ENCODE measurements around the gene NBAS.

Gene NBAS

GRCh38 chr2:15486770-15487169 lies 74.4 kb downstream of the NBAS start:
- ChIA-PET CTCF (no interaction called here), POLR2A (no interaction called here)
- H3K36me3 ChIP-seq (ENCODE audit: control insufficient read depth in 2 of 2, insufficient read depth in 1 of 2, low read length in 2 of 2), result peaks cover 0 to 6% of the 10 kb centered on the region in 2 experiments; a peak in 1 of 3 replicates
- no peaks in the 10 kb centered on the region for H3K4me1 ChIP-seq (ENCODE audit: control insufficient read depth, insufficient read depth, low read length)
- TF ChIP-seq KLF8 (tag by site-specific recombination; IDR thresholded peaks at IDR 0.05) (no peak), ZNF521 (tag by site-specific recombination; IDR thresholded peaks at IDR 0.05) (no peak), TCF7L2 (IDR thresholded peaks at IDR 0.05; ENCODE audit: borderline replicate concordance, low read depth, low read length) (no peak), REPIN1 (tag by site-specific recombination; IDR thresholded peaks at IDR 0.05; ENCODE audit: low read depth) (no peak), ZFP3 (tag by site-specific recombination; IDR thresholded peaks at IDR 0.05; ENCODE audit: low read depth) (no peak), ZNF214 (tag by site-specific recombination; IDR thresholded peaks at IDR 0.05; ENCODE audit: borderline replicate concordance) (no peak), ZNF76 (tag by site-specific recombination; IDR thresholded peaks at IDR 0.05; ENCODE audit: borderline replicate concordance, low read depth) (no peak), ZNF629 (tag by site-specific recombination; IDR thresholded peaks at IDR 0.05) (no peak), ZNF274 (IDR thresholded peaks at IDR 0.05; ENCODE audit: low read length) (no peak), ZNF274 (tag by site-specific recombination; IDR thresholded peaks at IDR 0.05; ENCODE audit: borderline replicate concordance) (no peak), ZNF626 (tag by site-specific recombination; IDR thresholded peaks at IDR 0.05) (no peak), HOXD13 (CRISPR knock-in tag; IDR thresholded peaks at IDR 0.05; ENCODE audit: borderline replicate concordance) (no peak), ZNF624 (tag by site-specific recombination; IDR thresholded peaks at IDR 0.05) (no peak), ZNF558 (tag by site-specific recombination; IDR thresholded peaks at IDR 0.05) (no peak), ATF2 (tag by site-specific recombination; IDR thresholded peaks at IDR 0.05; ENCODE audit: low read depth) (no peak), KLF9 (tag by site-specific recombination; IDR thresholded peaks at IDR 0.05; ENCODE audit: low read depth) (no peak), ZNF221 (tag by site-specific recombination; IDR thresholded peaks at IDR 0.05; ENCODE audit: borderline replicate concordance) (no peak), MEIS1 (CRISPR knock-in tag; IDR thresholded peaks at IDR 0.05; ENCODE audit: borderline replicate concordance) (no peak), ZFP69B (tag by site-specific recombination; IDR thresholded peaks at IDR 0.05) (no peak)
- H3K27ac ChIP-seq (ENCODE audit: extremely low read depth, low read depth, low read length), result no peak overlapping the region
- H3K9me3 ChIP-seq (ENCODE audit: control insufficient read depth, insufficient read depth, low read depth, low read length), result no peaks in the 10 kb centered on the region
- H3K4me3 ChIP-seq (ENCODE audit: low read depth, low read length), result no peak overlapping the region

- no peaks in the 10 kb centered on the region for H3K4me1 ChIP-seq (ENCODE audit: control insufficient read depth, insufficient read depth, low read length)
- ChIA-PET CTCF (no interaction called here), POLR2A (no interaction called here)
- H3K4me3 ChIP-seq (ENCODE audit: low read depth, low read length), result no peak overlapping the region
- H3K27ac ChIP-seq (ENCODE audit: extremely low read depth, low read depth, low read length), result no peak overlapping the region
- H3K9me3 ChIP-seq (ENCODE audit: control insufficient read depth, insufficient read depth, low read depth, low read length), result no peaks in the 10 kb centered on the region
- H3K36me3 ChIP-seq (ENCODE audit: control insufficient read depth in 2 of 2, insufficient read depth in 1 of 2, low read length in 2 of 2), result peaks cover 0 to 13% of the 10 kb centered on the region in 2 experiments; a peak in 1 of 3 replicates
- TF ChIP-seq ZNF169 (tag by site-specific recombination; IDR thresholded peaks at IDR 0.05), result no peak
- TF ChIP-seq SETDB1 (IDR thresholded peaks at IDR 0.05; ENCODE audit: insufficient read length, low read length), result no peak
- TF ChIP-seq ZNF513 (tag by site-specific recombination; IDR thresholded peaks at IDR 0.05), result no peak
- no peak for TF ChIP-seq ZNF621 (tag by site-specific recombination; IDR thresholded peaks at IDR 0.05)
- TF ChIP-seq ZBTB1 (tag by site-specific recombination; IDR thresholded peaks at IDR 0.05), result no peak
- no peak for TF ChIP-seq ZNF692 (tag by site-specific recombination; IDR thresholded peaks at IDR 0.05)
- TF ChIP-seq ZNF239 (tag by site-specific recombination; IDR thresholded peaks at IDR 0.05), result no peak
- TF ChIP-seq SP7 (tag by site-specific recombination; IDR thresholded peaks at IDR 0.05), result no peak
- no peak for TF ChIP-seq ZNF571 (tag by site-specific recombination; IDR thresholded peaks at IDR 0.05)
- TF ChIP-seq ZNF426 (tag by site-specific recombination; IDR thresholded peaks at IDR 0.05), result no peak
- no peak for TF ChIP-seq ZNF366 (tag by site-specific recombination; conservative IDR thresholded peaks at IDR 0.05)
- TF ChIP-seq ZNF140 (tag by site-specific recombination; IDR thresholded peaks at IDR 0.05), result no peak
- TF ChIP-seq ZNF580 (tag by site-specific recombination; IDR thresholded peaks at IDR 0.05), result no peak
- no peak for TF ChIP-seq ZNF488 (tag by site-specific recombination; IDR thresholded peaks at IDR 0.05)
- TF ChIP-seq IKZF3 (tag by site-specific recombination; IDR thresholded peaks at IDR 0.05), result no peak
Observed at GRCh38 chr2:15485949-15486348, 75.2 kb downstream of the NBAS start.
